HepG2 (cell line): ENCODE data around the gene IGFN1. TPM values are rescaled to one million over a fixed set of nuclear protein-coding genes. Genes with fewer than 3 reads are reported as not detected.

Experiments used
- ATAC-seq: fragments of 200-7000 bp; cut with Tn5 transposase; 3 replicates; pipeline ENCODE4 v1.9.1; 2020; ENCODE audit warnings: mild to moderate bottlenecking, moderate library complexity
- BruUV-seq: library from RNA; stranded (reverse); fragments of 400-500 nt; replicated peaks from 2 replicates; lab custom pipeline; 2021; lab: Mats Ljungman, UMichigan
- CTCF ChIA-PET: fragments of 300-600 bp; formaldehyde crosslinking; extraction: SDS; loops from one replicate; lab custom pipeline; 2021; ENCODE audit warnings: low total read pairs, inconsistent platforms, low intra/inter-chr PET ratio; lab: Yijun Ruan, JAX
- POLR2A ChIA-PET: fragments of 350-600 bp; sonication (Branson Sonifier 250); formaldehyde crosslinking; loops from one replicate; lab custom pipeline; 2020; ENCODE audit warnings: antibody characterized with exemption, inconsistent platforms; lab: Yijun Ruan, JAX
- DNase-seq: peaks from one replicate; pipeline ENCODE4 v3.0.0-alpha.2; 2015; ENCODE audit warnings: low spot score
- FAIRE-seq: peaks from 3 replicates; lab custom pipeline; 2011; peaks lifted over from hg19 to GRCh38; lab: Jason Lieb, UNC
- H2AFZ ChIP-seq: one replicate; pipeline ENCODE4 v1.6.1; 2011; ENCODE audit warnings: low read length, inconsistent platforms
- H3K27ac ChIP-seq: fragments of 300-600 bp; 3 replicates; pipeline ENCODE4 v1.8.0; 2011; ENCODE audit warnings: mixed run types, mild to moderate bottlenecking, mixed read lengths, low read length, inconsistent platforms; ENCODE audit not compliant: insufficient read depth; ENCODE audit errors: extremely low read length
- H3K27me3 ChIP-seq, 2 experiments: fragments of 200-600 bp in 1 of 2; 2 replicates in 1 of 2; 3 replicates in 1 of 2; pipeline versions ENCODE4 v1.6.0 to v1.8.0; 2011; ENCODE audit warnings: low read length in 2 of 2, mild to moderate bottlenecking in 2 of 2, moderate library complexity in 2 of 2, inconsistent platforms in 1 of 2; ENCODE audit not compliant: insufficient read depth in 2 of 2, control insufficient read depth in 1 of 2
- H3K36me3 ChIP-seq, 2 experiments: fragments of 200-600 bp in 1 of 2; replicated peaks in 1 of 2; 2 replicates in 1 of 2; 3 replicates in 1 of 2; pipeline versions ENCODE4 v1.5.1 to v1.8.0; 2011; ENCODE audit warnings: low read length in 2 of 2, inconsistent platforms in 1 of 2; ENCODE audit not compliant: insufficient read depth in 2 of 2, control insufficient read depth in 1 of 2
- H3K4me1 ChIP-seq: 2 replicates; pipeline ENCODE4 v1.5.1; 2012; ENCODE audit warnings: low read length, inconsistent platforms; ENCODE audit not compliant: insufficient read depth
- H3K4me2 ChIP-seq: 2 replicates; pipeline ENCODE4 v1.6.0; 2011; ENCODE audit warnings: low read depth, low read length, inconsistent platforms
- H3K4me3 ChIP-seq, 3 experiments: fragments of 200-600 bp in 1 of 3; sonication (generic), shearing (Covaris generic) in 1 of 3; replicated peaks in 1 of 3; 2 replicates each; pipeline ENCODE4 v1.5.1; 2011 to 2016; ENCODE audit warnings: low read length in 3 of 3, inconsistent platforms in 2 of 3, low read depth in 2 of 3, mild to moderate bottlenecking in 2 of 3, control low read depth in 1 of 3, mixed read lengths in 1 of 3; ENCODE audit not compliant: insufficient read depth in 1 of 3
- H3K79me2 ChIP-seq: one replicate; pipeline ENCODE4 v1.6.1; 2011; ENCODE audit warnings: low read length, inconsistent platforms; ENCODE audit not compliant: insufficient read depth
- H3K9ac ChIP-seq: 2 replicates; pipeline ENCODE4 v1.6.0; 2011; ENCODE audit warnings: mild to moderate bottlenecking, low read depth, low read length, inconsistent platforms; ENCODE audit not compliant: insufficient read depth
- H3K9me3 ChIP-seq: 2 replicates; pipeline ENCODE4 v1.5.1; 2012; ENCODE audit warnings: mild to moderate bottlenecking, low read length
- H4K20me1 ChIP-seq: 2 replicates; pipeline ENCODE4 v1.6.0; 2011; ENCODE audit warnings: inconsistent platforms, mild to moderate bottlenecking, low read length, moderate library complexity; ENCODE audit not compliant: insufficient read depth
- AGO2 ChIP-seq: fragments of 200-400 bp; formaldehyde crosslinking; optimal IDR thresholded peaks from 2 replicates; pipeline ENCODE3; 2017; ENCODE audit warnings: mild to moderate bottlenecking, low read depth, low read length, moderate library complexity
- ARNTL ChIP-seq: sonication (generic); formaldehyde crosslinking; IDR thresholded peaks from 2 replicates; pipeline ENCODE4 v1.4.0; 2020; ENCODE audit warnings: mild to moderate bottlenecking, missing genetic modification reagents
- CBX2 ChIP-seq, 2 experiments: fragments of 200-600 bp in 1 of 2; sonication (generic); formaldehyde crosslinking in 1 of 2; IDR thresholded peaks; 2 replicates each; pipeline versions ENCODE4 v1.7.0 to v1.8.1; 2018 to 2022; ENCODE audit warnings: low read depth in 2 of 2, low read length in 1 of 2, mild to moderate bottlenecking in 1 of 2, missing genetic modification reagents in 1 of 2
- EP300 ChIP-seq, 3 experiments: sonication (generic) in 1 of 3; formaldehyde crosslinking in 1 of 3; IDR thresholded peaks; 2 replicates each; pipeline versions ENCODE4 v1.5.1 to v1.6.1; 2011 to 2020; ENCODE audit warnings: low read depth in 2 of 3, low read length in 2 of 3, borderline replicate concordance in 1 of 3, improper control_type of control experiment in 1 of 3, mild to moderate bottlenecking in 1 of 3, missing genetic modification reagents in 1 of 3, moderate library complexity in 1 of 3
- HOXA5 ChIP-seq: sonication (generic); formaldehyde crosslinking; IDR thresholded peaks from 2 replicates; pipeline ENCODE4 v1.4.0; 2020; ENCODE audit warnings: missing genetic modification reagents
- KLF11 ChIP-seq: IDR thresholded peaks from 2 replicates; pipeline ENCODE4 v1.6.1; 2016; ENCODE audit warnings: missing compliant biosample characterization
- PITX1 ChIP-seq: sonication (generic); formaldehyde crosslinking; IDR thresholded peaks from 2 replicates; pipeline ENCODE4 v1.5.1; 2020; ENCODE audit warnings: mild to moderate bottlenecking, missing genetic modification reagents
- SMAD3 ChIP-seq: sonication (generic); formaldehyde crosslinking; IDR thresholded peaks from 2 replicates; pipeline ENCODE4 v1.4.0; 2020; ENCODE audit warnings: missing genetic modification reagents
- SNRNP70 ChIP-seq: fragments of 200-400 bp; formaldehyde crosslinking; IDR thresholded peaks from 2 replicates; pipeline ENCODE4 v1.6.1; 2017; ENCODE audit warnings: mild to moderate bottlenecking, low read depth, low read length, moderate library complexity
- ZNF337 ChIP-seq: sonication (generic); formaldehyde crosslinking; IDR thresholded peaks from 2 replicates; pipeline ENCODE4 v1.5.1; 2020; ENCODE audit warnings: missing genetic modification reagents, low read depth, mild to moderate bottlenecking, borderline replicate concordance
- ZNF570 ChIP-seq: sonication (generic); formaldehyde crosslinking; IDR thresholded peaks from 2 replicates; pipeline ENCODE4 v1.4.0; 2020; ENCODE audit warnings: mild to moderate bottlenecking, missing genetic modification reagents, borderline replicate concordance
- ZNF605 ChIP-seq: sonication (generic); formaldehyde crosslinking; IDR thresholded peaks from 2 replicates; pipeline ENCODE4 v1.8.0; 2022; ENCODE audit warnings: mild to moderate bottlenecking, missing genetic modification reagents
- in situ Hi-C: cut with HindIII; loops from 2 replicates; pipeline ENCODE4 v1.10.0; 2017; ENCODE audit warnings: low pct_unique_long_range_greater_than_20kb; ENCODE audit not compliant: extremely low pct_ligation_motif_present
- intact Hi-C: fragments of 100-400 bp; cut with micrococcal nuclease; formaldehyde crosslinking; loops from one replicate; pipeline ENCODE4 v1.10.0; 2022; ENCODE audit not compliant: unreplicated experiment
- polyA plus RNA-seq, 8 experiments: library from polyadenylated mRNA; depleted of rRNA in 3 of 8; stranded (reverse) in 7 of 8; unstranded in 1 of 8; fragments of >200 nt; fragmentation: Illumina TruSeq in 4 of 8; extraction: Trizol in 4 of 8; gene quantifications; 2 replicates each; pipeline versions ENCODE4 v1.2.1 to v1.2.3, GENCODE V29; 2011 to 2016; ENCODE audit warnings: low read depth in 4 of 8, missing spikeins in 1 of 8, mixed read lengths in 1 of 8; ENCODE audit not compliant: insufficient read depth in 1 of 8
- total RNA-seq, 5 experiments: library from RNA; depleted of rRNA; stranded (reverse); fragments of >200 nt; fragmentation: Illumina TruSeq; extraction: Trizol; gene quantifications; 2 replicates each; pipeline ENCODE4 v1.2.3, GENCODE V29; 2016; ENCODE audit warnings: low read depth in 1 of 5
- TF ChIP-seq, protein P1 (sequence below): sonication (generic); formaldehyde crosslinking; IDR thresholded peaks from 2 replicates; pipeline ENCODE4 v1.5.1; 2020; ENCODE audit warnings: mild to moderate bottlenecking, missing genetic modification reagents, borderline replicate concordance
- TF ChIP-seq, protein P2 (sequence below): sonication (generic); formaldehyde crosslinking; IDR thresholded peaks from 2 replicates; pipeline ENCODE4 v1.4.0; 2020; ENCODE audit warnings: mild to moderate bottlenecking, missing genetic modification reagents
- TF ChIP-seq, protein P3 (sequence below): sonication (generic); formaldehyde crosslinking; IDR thresholded peaks from 2 replicates; pipeline ENCODE4 v1.5.1; 2020; ENCODE audit warnings: mild to moderate bottlenecking, missing genetic modification reagents, moderate library complexity
- TF ChIP-seq, protein P4 (sequence below): IDR thresholded peaks from 2 replicates; pipeline ENCODE4 v1.6.1; 2016; ENCODE audit warnings: missing compliant biosample characterization, missing genetic modification reagents, borderline replicate concordance
- TF ChIP-seq, protein P5 (sequence below): sonication (generic); formaldehyde crosslinking; IDR thresholded peaks from 2 replicates; pipeline ENCODE4 v1.4.0; 2020; ENCODE audit warnings: mild to moderate bottlenecking, low read depth, missing genetic modification reagents

IGFN1 gene
- total and polyA plus RNA-seq, 2 of the 13 experiments (the other 11 are each of a cell fraction or from before 2014, with no cell fraction given), result 0.04 to 0.05 TPM

DNA sequence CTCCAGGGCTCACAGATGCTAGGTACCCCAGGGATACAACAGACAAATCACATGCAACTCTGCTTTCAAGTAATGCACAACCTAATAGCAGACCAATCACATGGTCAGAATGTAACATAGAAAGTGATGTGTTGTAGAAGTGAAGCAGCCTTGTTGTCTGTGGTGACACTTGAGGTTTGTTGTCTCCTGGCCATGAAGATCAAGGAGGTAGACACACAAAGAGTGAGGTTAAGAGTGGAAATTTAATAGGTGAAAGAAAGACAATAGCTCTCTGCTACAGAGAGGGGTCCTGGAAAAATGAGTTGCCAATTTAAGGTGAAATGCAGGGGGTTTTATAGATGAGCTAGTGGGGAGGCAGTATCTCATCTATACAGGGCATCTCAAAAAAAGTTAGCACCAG is 33.8 kb upstream of the IGFN1 start:
- FAIRE-seq, result no peak
- Histone ChIP-seq H3K9me3 (no peaks in the 10 kb centered on the region), H2AFZ (no peak overlapping the region), H3K79me2 (peaks cover 10% of the 10 kb centered on the region)
- CTCF ChIA-PET, result no interaction called here
- intact Hi-C loops, result no loop called here
- POLR2A ChIA-PET, result interaction anchor here (0.6 to 3.9 kb wide), 2 partner anchors 14 to 237 kb away, joined by 3 to 30 read pairs; no protein-coding TSS in a partner anchor
- no TSS peak for BruUV-seq
- no peak for TF ChIP-seq AGO2
- TF ChIP-seq, protein P1, sequence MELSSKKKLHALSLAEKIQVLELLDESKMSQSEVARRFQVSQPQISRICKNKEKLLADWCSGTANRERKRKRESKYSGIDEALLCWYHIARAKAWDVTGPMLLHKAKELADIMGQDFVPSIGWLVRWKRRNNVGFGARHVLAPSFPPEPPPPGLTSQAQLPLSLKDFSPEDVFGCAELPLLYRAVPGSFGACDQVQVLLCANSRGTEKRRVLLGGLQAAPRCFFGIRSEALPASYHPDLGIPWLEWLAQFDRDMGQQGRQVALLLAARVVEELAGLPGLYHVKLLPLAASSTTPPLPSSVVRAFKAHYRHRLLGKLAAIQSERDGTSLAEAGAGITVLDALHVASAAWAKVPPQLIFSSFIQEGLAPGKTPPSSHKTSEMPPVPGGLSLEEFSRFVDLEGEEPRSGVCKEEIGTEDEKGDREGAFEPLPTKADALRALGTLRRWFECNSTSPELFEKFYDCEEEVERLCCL, result no peak
- TF ChIP-seq, protein P2, sequence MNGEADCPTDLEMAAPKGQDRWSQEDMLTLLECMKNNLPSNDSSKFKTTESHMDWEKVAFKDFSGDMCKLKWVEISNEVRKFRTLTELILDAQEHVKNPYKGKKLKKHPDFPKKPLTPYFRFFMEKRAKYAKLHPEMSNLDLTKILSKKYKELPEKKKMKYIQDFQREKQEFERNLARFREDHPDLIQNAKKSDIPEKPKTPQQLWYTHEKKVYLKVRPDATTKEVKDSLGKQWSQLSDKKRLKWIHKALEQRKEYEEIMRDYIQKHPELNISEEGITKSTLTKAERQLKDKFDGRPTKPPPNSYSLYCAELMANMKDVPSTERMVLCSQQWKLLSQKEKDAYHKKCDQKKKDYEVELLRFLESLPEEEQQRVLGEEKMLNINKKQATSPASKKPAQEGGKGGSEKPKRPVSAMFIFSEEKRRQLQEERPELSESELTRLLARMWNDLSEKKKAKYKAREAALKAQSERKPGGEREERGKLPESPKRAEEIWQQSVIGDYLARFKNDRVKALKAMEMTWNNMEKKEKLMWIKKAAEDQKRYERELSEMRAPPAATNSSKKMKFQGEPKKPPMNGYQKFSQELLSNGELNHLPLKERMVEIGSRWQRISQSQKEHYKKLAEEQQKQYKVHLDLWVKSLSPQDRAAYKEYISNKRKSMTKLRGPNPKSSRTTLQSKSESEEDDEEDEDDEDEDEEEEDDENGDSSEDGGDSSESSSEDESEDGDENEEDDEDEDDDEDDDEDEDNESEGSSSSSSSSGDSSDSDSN (CRISPR knock-in tag), result no peak
- no peak for TF ChIP-seq ZNF570
- TF ChIP-seq SMAD3 (CRISPR knock-in tag), result no peak
- TF ChIP-seq CBX2 (IDR thresholded peaks at IDR 0.05; ENCODE audit: low read depth, low read length), result no peak
- no peak for TF ChIP-seq CBX2 (CRISPR knock-in tag; IDR thresholded peaks at IDR 0.05; ENCODE audit: low read depth)
- no peak for TF ChIP-seq ZNF337
- TF ChIP-seq, protein P3, sequence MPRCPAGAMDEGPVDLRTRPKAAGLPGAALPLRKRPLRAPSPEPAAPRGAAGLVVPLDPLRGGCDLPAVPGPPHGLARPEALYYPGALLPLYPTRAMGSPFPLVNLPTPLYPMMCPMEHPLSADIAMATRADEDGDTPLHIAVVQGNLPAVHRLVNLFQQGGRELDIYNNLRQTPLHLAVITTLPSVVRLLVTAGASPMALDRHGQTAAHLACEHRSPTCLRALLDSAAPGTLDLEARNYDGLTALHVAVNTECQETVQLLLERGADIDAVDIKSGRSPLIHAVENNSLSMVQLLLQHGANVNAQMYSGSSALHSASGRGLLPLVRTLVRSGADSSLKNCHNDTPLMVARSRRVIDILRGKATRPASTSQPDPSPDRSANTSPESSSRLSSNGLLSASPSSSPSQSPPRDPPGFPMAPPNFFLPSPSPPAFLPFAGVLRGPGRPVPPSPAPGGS (CRISPR knock-in tag), result no peak
- no peak for TF ChIP-seq EP300 (IDR thresholded peaks at IDR 0.05; ENCODE audit: low read depth in 2 of 2, low read length in 2 of 2)
- TF ChIP-seq EP300 (CRISPR knock-in tag; IDR thresholded peaks at IDR 0.05; ENCODE audit: borderline replicate concordance), result no peak
- no peak for TF ChIP-seq KLF11 (CRISPR knock-in tag)
- TF ChIP-seq SNRNP70, result no peak
- TF ChIP-seq, protein P4, sequence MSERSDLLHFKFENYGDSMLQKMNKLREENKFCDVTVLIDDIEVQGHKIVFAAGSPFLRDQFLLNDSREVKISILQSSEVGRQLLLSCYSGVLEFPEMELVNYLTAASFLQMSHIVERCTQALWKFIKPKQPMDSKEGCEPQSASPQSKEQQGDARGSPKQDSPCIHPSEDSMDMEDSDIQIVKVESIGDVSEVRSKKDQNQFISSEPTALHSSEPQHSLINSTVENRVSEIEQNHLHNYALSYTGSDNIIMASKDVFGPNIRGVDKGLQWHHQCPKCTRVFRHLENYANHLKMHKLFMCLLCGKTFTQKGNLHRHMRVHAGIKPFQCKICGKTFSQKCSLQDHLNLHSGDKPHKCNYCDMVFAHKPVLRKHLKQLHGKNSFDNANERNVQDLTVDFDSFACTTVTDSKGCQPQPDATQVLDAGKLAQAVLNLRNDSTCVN (CRISPR knock-in tag), result no peak
- no peak for TF ChIP-seq PITX1 (CRISPR knock-in tag)
- TF ChIP-seq HOXA5, result no peak
- TF ChIP-seq, protein P5, sequence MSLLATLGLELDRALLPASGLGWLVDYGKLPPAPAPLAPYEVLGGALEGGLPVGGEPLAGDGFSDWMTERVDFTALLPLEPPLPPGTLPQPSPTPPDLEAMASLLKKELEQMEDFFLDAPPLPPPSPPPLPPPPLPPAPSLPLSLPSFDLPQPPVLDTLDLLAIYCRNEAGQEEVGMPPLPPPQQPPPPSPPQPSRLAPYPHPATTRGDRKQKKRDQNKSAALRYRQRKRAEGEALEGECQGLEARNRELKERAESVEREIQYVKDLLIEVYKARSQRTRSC, result no peak
- no peak for TF ChIP-seq ARNTL (CRISPR knock-in tag)
- no peak for TF ChIP-seq ZNF605
- TF ChIP-seq, all 625 proteins: peak for 0
- DNase-seq, result no peak
- no peak overlapping the region for H3K9ac ChIP-seq
- no peak for ATAC-seq
- H4K20me1 ChIP-seq, result no peaks in the 10 kb centered on the region
- no peak overlapping the region for H3K27ac ChIP-seq
- H3K36me3 ChIP-seq, result peaks cover 0 to 3% of the 10 kb centered on the region in 2 experiments; a peak in 1 of 5 replicates
- H3K4me2 ChIP-seq, result no peak overlapping the region
- in situ Hi-C loops, result no loop called here
- H3K27me3 ChIP-seq, result no peaks in the 10 kb centered on the region; a peak in 1 of 5 replicates
- no peak overlapping the region for H3K4me3 ChIP-seq
- H3K4me1 ChIP-seq, result peaks cover 19% of the 10 kb centered on the region
